Kidney (tissue), 14 donors: Measurements from ENCODE around the gene PRDX3. TPM values are rescaled to one million over a fixed set of nuclear protein-coding genes. Genes with fewer than 3 reads are reported as not detected.

Experiments used
- DNase-seq, 5 donors: peaks; one replicate each; pipeline ENCODE4 v3.0.0-alpha.2; 2013 to 2020
- FAIRE-seq: peaks from 2 replicates; lab custom pipeline; 2012; peaks lifted over from hg19 to GRCh38; lab: Jason Lieb, UNC
- H3K27ac ChIP-seq, 2 donors: one replicate each; pipeline ENCODE4 v1.7.0; 2013; ENCODE audit warnings: low read depth in 2 of 2, low read length in 2 of 2, inconsistent platforms in 1 of 2
- H3K27me3 ChIP-seq: one replicate; pipeline ENCODE4 v1.7.1; 2013; ENCODE audit warnings: low read length, inconsistent platforms; ENCODE audit not compliant: control insufficient read depth, insufficient read depth
- H3K36me3 ChIP-seq, 3 donors: one replicate each; pipeline versions ENCODE4 v1.7.0 to v1.7.1; 2013; ENCODE audit warnings: low read length in 3 of 3, control low read depth in 1 of 3, inconsistent platforms in 1 of 3; ENCODE audit not compliant: insufficient read depth in 3 of 3, control insufficient read depth in 2 of 3
- H3K4me1 ChIP-seq, 3 donors: one replicate each; pipeline versions ENCODE4 v1.7.0 to v1.7.1; 2013; ENCODE audit warnings: low read length in 3 of 3, inconsistent platforms in 1 of 3, low read depth in 1 of 3; ENCODE audit not compliant: control insufficient read depth in 2 of 3, insufficient read depth in 2 of 3
- H3K4me3 ChIP-seq, 3 donors: one replicate each; pipeline versions ENCODE4 v1.7.0 to v1.8.1; 2013; ENCODE audit warnings: low read length in 3 of 3, control low read depth in 1 of 3, inconsistent platforms in 1 of 3
- H3K9ac ChIP-seq, 3 donors: one replicate each; pipeline versions ENCODE4 v1.7.0 to v1.7.1; 2013; ENCODE audit warnings: low read length in 3 of 3, control low read depth in 1 of 3, inconsistent platforms in 1 of 3
- H3K9me3 ChIP-seq, 3 donors: one replicate each; pipeline versions ENCODE4 v1.7.0 to v1.7.1; 2013; ENCODE audit warnings: low read length in 3 of 3, control low read depth in 1 of 3, inconsistent platforms in 1 of 3; ENCODE audit not compliant: control insufficient read depth in 2 of 3, insufficient read depth in 1 of 3
- intact Hi-C: fragments of 100-400 bp; cut with DNase I; formaldehyde crosslinking; loops from one replicate; pipeline ENCODE4 v1.11.1; 2022
- polyA plus RNA-seq: library from polyadenylated mRNA; stranded (reverse); fragments of 350-450 nt; fragmentation: Illumina TruSeq; extraction: RNeasy Lipid Tissue Mini Kit (QIAGEN cat#74804); gene quantifications from one replicate; pipeline ENCODE4 v1.2.3, GENCODE V29; 2014; ENCODE audit warnings: low read depth, low replicate concordance; ENCODE audit not compliant: insufficient read depth
- total RNA-seq: library from RNA; stranded (reverse); fragmentation: NEBNext Ultra II Directional; extraction: Animal tissue kit (Norgen Biotek cat#: 25700); gene quantifications from one replicate; pipeline ENCODE4 v1.2.1, GENCODE V29; 2021
- TF ChIP-seq, protein P1 (sequence below): IDR thresholded peaks from 3 replicates; pipeline ENCODE4 v1.5.1; 2012; ENCODE audit warnings: mild to moderate bottlenecking, moderate library complexity, borderline replicate concordance; ENCODE audit not compliant: insufficient read depth; ENCODE audit errors: extremely low read depth
- donor health status: control.
- donor health status: control.
- donor health status: control.
- donor health status: control.
- donor health status: control.
- donor health status: DM: yes; HTN: yes; CAD: no.
- donor health status: Normal renal cell carcinoma (clear cell type).

The PRDX3 gene
- total and polyA plus RNA-seq, 2 donors from 2014 or later, result 118 to 294 TPM

DNA sequence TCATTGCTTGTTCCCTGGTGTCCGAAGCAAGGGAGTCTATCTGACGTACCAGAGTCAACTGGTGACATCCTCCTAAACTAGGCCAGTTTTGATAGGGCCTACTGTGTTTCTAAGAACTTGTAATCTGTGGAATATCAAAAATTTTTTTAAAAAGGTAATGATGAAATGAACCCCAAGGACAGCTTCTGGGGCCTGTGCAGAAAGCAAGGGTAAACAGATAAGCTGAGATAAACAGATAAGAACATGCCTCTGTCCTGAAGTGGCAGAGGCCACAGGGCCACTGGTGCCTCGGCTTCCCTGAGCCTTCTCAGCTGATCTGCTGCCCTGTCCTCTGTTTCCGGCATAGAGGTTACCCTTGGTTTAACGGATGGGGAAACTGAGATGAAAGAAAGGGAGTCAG, 37.5 kb upstream of the PRDX3 start:
- no peak for FAIRE-seq
- intact Hi-C loops, result no loop called here
- H3K4me1 ChIP-seq, result peaks cover 0 to 2% (median 0%) of the 10 kb centered on the region in 3 donors
- H3K9me3 ChIP-seq, result no peaks in the 10 kb centered on the region
- TF ChIP-seq, protein P1, sequence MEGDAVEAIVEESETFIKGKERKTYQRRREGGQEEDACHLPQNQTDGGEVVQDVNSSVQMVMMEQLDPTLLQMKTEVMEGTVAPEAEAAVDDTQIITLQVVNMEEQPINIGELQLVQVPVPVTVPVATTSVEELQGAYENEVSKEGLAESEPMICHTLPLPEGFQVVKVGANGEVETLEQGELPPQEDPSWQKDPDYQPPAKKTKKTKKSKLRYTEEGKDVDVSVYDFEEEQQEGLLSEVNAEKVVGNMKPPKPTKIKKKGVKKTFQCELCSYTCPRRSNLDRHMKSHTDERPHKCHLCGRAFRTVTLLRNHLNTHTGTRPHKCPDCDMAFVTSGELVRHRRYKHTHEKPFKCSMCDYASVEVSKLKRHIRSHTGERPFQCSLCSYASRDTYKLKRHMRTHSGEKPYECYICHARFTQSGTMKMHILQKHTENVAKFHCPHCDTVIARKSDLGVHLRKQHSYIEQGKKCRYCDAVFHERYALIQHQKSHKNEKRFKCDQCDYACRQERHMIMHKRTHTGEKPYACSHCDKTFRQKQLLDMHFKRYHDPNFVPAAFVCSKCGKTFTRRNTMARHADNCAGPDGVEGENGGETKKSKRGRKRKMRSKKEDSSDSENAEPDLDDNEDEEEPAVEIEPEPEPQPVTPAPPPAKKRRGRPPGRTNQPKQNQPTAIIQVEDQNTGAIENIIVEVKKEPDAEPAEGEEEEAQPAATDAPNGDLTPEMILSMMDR, result no peak
- H3K27me3 ChIP-seq, result no peaks in the 10 kb centered on the region
- DNase-seq, result no peak
- H3K27ac ChIP-seq, result no peak overlapping the region
- no peak overlapping the region for H3K9ac ChIP-seq
- H3K36me3 ChIP-seq, result no peaks in the 10 kb centered on the region
- H3K4me3 ChIP-seq, result no peak overlapping the region

DNA sequence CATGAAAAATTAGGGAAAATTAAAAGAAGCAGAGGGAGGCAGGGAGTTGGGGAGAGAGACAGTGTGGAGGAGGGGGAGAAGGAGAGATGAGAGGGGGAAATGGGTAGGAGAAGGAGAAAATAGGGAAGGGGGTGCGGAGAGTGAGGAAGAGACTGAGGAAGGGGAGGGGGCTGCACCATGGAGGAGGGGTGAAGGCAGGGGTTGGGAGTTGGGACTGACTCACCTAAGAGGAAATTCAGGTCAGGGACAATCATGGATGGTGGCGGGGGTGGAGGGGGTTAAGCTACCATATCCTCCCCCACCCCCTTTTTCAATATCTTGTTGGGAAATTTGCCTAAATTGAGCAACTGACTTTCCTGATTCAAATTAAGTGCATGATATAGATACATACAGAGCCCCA, 36.8 kb upstream of the PRDX3 start:
- Histone ChIP-seq H3K27me3 (no peaks in the 10 kb centered on the region), H3K9me3 (no peaks in the 10 kb centered on the region), H3K36me3 (no peaks in the 10 kb centered on the region), H3K4me3 (no peak overlapping the region), H3K4me1 (peaks cover 0 to 2% (median 0%) of the 10 kb centered on the region in 3 donors), H3K9ac (no peak overlapping the region), H3K27ac (no peak overlapping the region)
- TF ChIP-seq, protein P1, result no peak
- no peak for FAIRE-seq
- DNase-seq, result no peak
- intact Hi-C loops, result no loop called here

DNA sequence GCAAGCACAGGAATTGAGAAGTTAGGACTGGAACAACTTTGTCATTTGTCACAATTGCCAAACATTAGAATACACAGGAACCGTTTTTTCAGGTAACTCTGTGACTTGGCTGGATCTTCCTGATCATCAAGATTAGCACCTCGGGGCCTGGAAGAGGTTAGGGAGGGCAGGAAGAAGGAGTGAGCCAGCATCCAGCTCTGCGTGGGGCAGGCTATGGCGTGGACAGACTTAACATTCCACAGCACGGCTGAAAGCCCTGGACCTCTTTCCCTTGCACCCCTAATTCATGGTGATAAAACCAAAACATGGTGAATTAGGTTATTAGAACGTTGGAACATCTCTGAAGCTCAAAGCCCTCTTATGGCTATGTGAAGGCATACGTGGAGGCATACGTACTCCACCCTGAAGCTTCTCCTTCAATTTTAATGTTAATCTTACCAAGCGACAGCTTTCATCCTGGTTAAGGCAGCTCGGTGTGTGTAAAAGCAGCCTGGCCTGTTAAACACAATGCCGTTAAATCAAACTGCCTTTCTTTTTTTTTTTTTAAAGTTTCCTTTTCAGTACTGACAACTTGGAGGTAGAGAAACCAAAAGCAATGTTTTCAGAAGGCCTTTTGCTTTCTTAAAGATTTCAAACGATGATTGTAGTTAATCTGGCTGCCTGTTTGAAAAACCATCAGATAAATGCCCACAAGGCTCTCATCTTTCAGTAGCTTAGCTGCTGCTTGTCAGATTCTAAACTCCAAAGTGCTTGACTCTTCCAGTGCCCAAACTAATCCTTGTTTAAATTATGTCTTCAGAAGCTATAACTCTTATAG, 33.2 kb upstream of the PRDX3 start:
- peak in 1 of 5 donors; percentile 16 for DNase-seq

More for the DNA sequence above, 33.2 kb upstream of the PRDX3 start:
- Histone ChIP-seq H3K9ac (peak overlapping the region in 1 of 3 donors; percentile 42), H3K27me3 (no peaks in the 10 kb centered on the region), H3K27ac (peak overlapping the region in 1 of 2 donors; percentile 5), H3K9me3 (no peaks in the 10 kb centered on the region), H3K36me3 (no peaks in the 10 kb centered on the region), H3K4me1 (peaks cover 0 to 5% (median 2%) of the 10 kb centered on the region in 3 donors), H3K4me3 (peak overlapping the region in 1 of 3 donors; percentile 21)
- FAIRE-seq, result no peak
- TF ChIP-seq, protein P1, result no peak
- intact Hi-C loops, result no loop called here
